ENCODE data around the gene SLC10A7. TPM values are rescaled to one million over a fixed set of nuclear protein-coding genes. Genes with fewer than 3 reads are reported as not detected.

SLC10A7 gene
- total and polyA plus RNA-seq, 2 of the 4 experiments (the other 2 are of a cell fraction), result 5.2 to 8.4 TPM

- Histone ChIP-seq H3K4me3 (ENCODE audit: insufficient read depth, low read depth, low read length) (no peak overlapping the region), H3K9me3 (ENCODE audit: control insufficient read depth, insufficient read depth, low read length) (no peaks in the 10 kb centered on the region), H3K36me3 (ENCODE audit: control insufficient read depth, insufficient read depth, low read length) (no peaks in the 10 kb centered on the region), H3K4me1 (ENCODE audit: control insufficient read depth, insufficient read depth, low read length) (no peaks in the 10 kb centered on the region), H2BK5ac (ENCODE audit: low read depth, low read length, poor library complexity, severe bottlenecking) (no peak overlapping the region), H3K4ac (ENCODE audit: low read depth, low read length) (no peak overlapping the region), H3K14ac (replicated peaks; ENCODE audit: low read depth, low read length) (no peak overlapping the region), H2BK120ac (ENCODE audit: low read depth, low read length) (no peak overlapping the region), H4K5ac (ENCODE audit: low read depth, low read length) (no peak overlapping the region), H3K4me2 (ENCODE audit: low read depth, low read length) (no peak overlapping the region), H3K27ac (ENCODE audit: insufficient read depth, low read length) (no peak overlapping the region), H2AK5ac (ENCODE audit: low read depth, low read length) (no peak overlapping the region), H4K8ac (ENCODE audit: low read depth in 2 of 2, low read length in 2 of 2) (no peak overlapping the region), H2AK9ac (replicated peaks; ENCODE audit: low read depth, low read length, poor library complexity) (no peak overlapping the region), H3K56ac (ENCODE audit: extremely low read depth, insufficient read depth, low read length) (no peak overlapping the region), H4K91ac (ENCODE audit: insufficient read depth, low read depth, low read length) (no peak overlapping the region), H2AFZ (replicated peaks; ENCODE audit: low read length, poor library complexity) (no peak overlapping the region), H3K9me1 (ENCODE audit: insufficient read depth, low read length) (no peaks in the 10 kb centered on the region), H2BK15ac (ENCODE audit: low read depth, low read length) (no peak overlapping the region), H3K79me1 (ENCODE audit: low read depth in 1 of 2, low read length in 2 of 2) (no peaks in the 10 kb centered on the region), H3K23ac (ENCODE audit: low read depth, low read length) (no peak overlapping the region), H3K27me3 (ENCODE audit: control insufficient read depth, insufficient read depth, low read length) (no peaks in the 10 kb centered on the region), H3K18ac (ENCODE audit: low read depth, low read length) (no peak overlapping the region), H3K9ac (ENCODE audit: low read depth, low read length) (no peak overlapping the region), H4K20me1 (ENCODE audit: insufficient read depth, low read length) (no peaks in the 10 kb centered on the region), H2BK20ac (ENCODE audit: low read depth, low read length) (no peak overlapping the region)
- ChIA-PET CTCF (no interaction called here), POLR2A (ENCODE audit: unreplicated experiment) (no interaction called here)
- WGBS, 2 experiments (ENCODE audit: extremely low coverage in 2 of 2, insufficient read length in 1 of 2), result no CpG with 5 or more reads among the region's 2 CpGs
- ATAC-seq (ENCODE audit: low read depth) (no peak), DNase-seq (no peak)
- dilution Hi-C loops (cut with HindIII; ENCODE audit: low sequenced_read_pairs, unreplicated experiment) (no loop called here), in situ Hi-C loops (cut with MboI; ENCODE audit: low sequenced_read_pairs) (no loop called here), intact Hi-C loops (cut with micrococcal nuclease) (no loop called here)
- BruUV-seq (replicated peaks), result no TSS peak
- TF ChIP-seq POLR2A (IDR thresholded peaks at IDR 0.05; ENCODE audit: low read depth, low read length) (no peak), FOS (IDR thresholded peaks at IDR 0.05; ENCODE audit: low read depth, low read length) (no peak), CHD1 (IDR thresholded peaks at IDR 0.05; ENCODE audit: low read depth, low read length) (no peak), MAFK (IDR thresholded peaks at IDR 0.05; ENCODE audit: low read depth, low read length) (no peak), RCOR1 (IDR thresholded peaks at IDR 0.05; ENCODE audit: insufficient replicate concordance, low read length) (no peak), NFE2L2 (IDR thresholded peaks at IDR 0.05; ENCODE audit: low read depth, low read length) (no peak), SMC3 (IDR thresholded peaks at IDR 0.05; ENCODE audit: low read depth, low read length) (no peak), MXI1 (IDR thresholded peaks at IDR 0.05; ENCODE audit: borderline replicate concordance, low read depth, low read length) (no peak)
These were observed 252.5 kb downstream of the SLC10A7 start for GRCh38 chr4:146269228-146269653.
